AG04449 (cell line): ENCODE measurements around the gene TBP.
"Not testable (repeated sequence)": the region's sequence is repeated elsewhere in the genome, so short reads cannot be mapped to it uniquely, and the experiment has no call there.

Experiments
- CTCF ChIA-PET: fragments of 350-600 bp; formaldehyde crosslinking; extraction: SDS; loops from one replicate; lab custom pipeline; 2021; ENCODE audit warnings: antibody characterized with exemption; lab: Yijun Ruan, JAX
- POLR2A ChIA-PET: fragments of 400-600, 350-600 bp; formaldehyde crosslinking; extraction: SDS; loops from one replicate; lab custom pipeline; 2020; ENCODE audit warnings: antibody characterized with exemption, inconsistent platforms; lab: Yijun Ruan, JAX
- DNase-seq: peaks from one replicate; pipeline ENCODE4 v3.0.0-alpha.2; 2010; ENCODE audit warnings: low read depth, low spot score
- H3K4me3 ChIP-seq: 2 replicates; pipeline ENCODE4 v1.5.1; 2011; ENCODE audit warnings: low read depth, mild to moderate bottlenecking, control low read depth, low read length

TBP gene

DNA sequence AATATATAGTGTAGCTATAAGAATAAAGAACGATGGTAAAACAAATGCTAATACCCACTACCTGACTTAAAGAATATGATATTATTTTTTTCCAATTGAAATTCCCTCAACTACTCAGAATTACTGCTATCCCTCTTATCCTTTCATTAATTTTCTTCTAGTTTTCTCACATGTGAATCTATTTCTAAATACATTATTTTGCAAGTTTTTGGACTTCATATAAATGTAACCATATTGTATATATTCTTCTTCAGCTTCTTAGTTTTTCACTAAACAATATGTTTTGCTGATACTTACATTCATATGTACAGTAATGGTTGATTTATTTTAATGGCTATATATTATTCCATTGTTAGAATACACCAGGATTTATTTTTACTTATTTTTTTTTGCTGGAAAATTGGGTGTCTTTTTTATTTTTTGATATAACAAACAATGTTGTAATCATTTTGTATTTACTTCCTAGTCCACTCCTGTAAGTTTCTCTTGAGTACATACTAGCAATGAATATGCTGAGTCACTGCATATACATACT lies 61.9 kb downstream of the TBP start:
- DNase-seq, POLR2A ChIA-PET, CTCF ChIA-PET, H3K4me3 ChIP-seq: not testable (repeated sequence)
